DMS79 (cell line): ENCODE data around the gene NPHP1.
"Not testable (repeated sequence)": the region's sequence is repeated elsewhere in the genome, so short reads cannot be mapped to it uniquely, and the experiment has no call there.

ENCODE experiments used
- DNase-seq: peaks from one replicate; lab custom pipeline; 2025; lab: John Stamatoyannopoulos, UW

The NPHP1 gene

GRCh38 chr2:110126906-110127305, 77.9 kb downstream of the NPHP1 start:
- DNase-seq = peak; percentile 60

GRCh38 chr2:110126086-110126773, 78.6 kb downstream of the NPHP1 start:
- peak; percentile 76 for DNase-seq

- DNase-seq = no peak
Observed at GRCh38 chr2:110124939-110125691, 79.7 kb downstream of the NPHP1 start.

GRCh38 chr2:110124038-110124825, 80.6 kb downstream of the NPHP1 start:
- DNase-seq = peak; percentile 61

GRCh38 chr2:110121592-110121991, 83.2 kb downstream of the NPHP1 start:
- no peak for DNase-seq

GRCh38 chr2:110121052-110121334, 83.8 kb downstream of the NPHP1 start:
- DNase-seq = no peak

GRCh38 chr2:110120171-110121051, 84.4 kb downstream of the NPHP1 start:
- no peak for DNase-seq

GRCh38 chr2:110116033-110116710, 88.6 kb downstream of the NPHP1 start:
- DNase-seq = no peak

- peak; percentile 22 for DNase-seq
Observed at GRCh38 chr2:110115291-110116032, 89.4 kb downstream of the NPHP1 start, which contains the start of gene MALL. MALL (minus strand) TSS chr2:110115822; CDS start chr2:110115792, 30 bp downstream.

- DNase-seq = no peak
Observed at GRCh38 chr2:110114831-110115255, 90.0 kb downstream of the NPHP1 start.

- DNase-seq = peak; percentile 23
Observed at GRCh38 chr2:110113961-110114591, 90.7 kb downstream of the NPHP1 start.

GRCh38 chr2:110108291-110108690, 96.5 kb downstream of the NPHP1 start:
- not testable (repeated sequence) for DNase-seq

GRCh38 chr2:110107092-110108079, 97.4 kb downstream of the NPHP1 start:
- DNase-seq = no peak

- DNase-seq = peak; percentile 14
Observed at GRCh38 chr2:110106642-110107041, 98.2 kb downstream of the NPHP1 start.

- no peak for DNase-seq
Observed at GRCh38 chr2:110105608-110106467, 99.0 kb downstream of the NPHP1 start.

- no peak for DNase-seq
Observed at GRCh38 chr2:110105183-110105582, 99.6 kb downstream of the NPHP1 start.

GRCh38 chr2:110104025-110104771, 100.6 kb downstream of the NPHP1 start:
- peak; percentile 98 for DNase-seq
